ENCODE data around the gene CHST2. TPM values are rescaled to one million over a fixed set of nuclear protein-coding genes. Genes with fewer than 3 reads are reported as not detected.
A peak's percentile ranks its signal among the peaks of the same experiment; 100 is the strongest.

Gene CHST2
- polyA plus RNA-seq, 5 donors = 96.3 to 173 (median 115) TPM

- no peak for DNase-seq
Observed at GRCh38 chr3:143092191-143092590, 27.4 kb upstream of the CHST2 start.

- no peak for DNase-seq
Observed at GRCh38 chr3:143095813-143096212, 23.8 kb upstream of the CHST2 start.

GRCh38 chr3:143098032-143098764 is 21.4 kb upstream of the CHST2 start:
- DNase-seq = no peak

GRCh38 chr3:143099210-143099609 is 20.4 kb upstream of the CHST2 start:
- no peak for DNase-seq

- no peak for DNase-seq
Observed at GRCh38 chr3:143099690-143100089, 19.9 kb upstream of the CHST2 start.

DNA sequence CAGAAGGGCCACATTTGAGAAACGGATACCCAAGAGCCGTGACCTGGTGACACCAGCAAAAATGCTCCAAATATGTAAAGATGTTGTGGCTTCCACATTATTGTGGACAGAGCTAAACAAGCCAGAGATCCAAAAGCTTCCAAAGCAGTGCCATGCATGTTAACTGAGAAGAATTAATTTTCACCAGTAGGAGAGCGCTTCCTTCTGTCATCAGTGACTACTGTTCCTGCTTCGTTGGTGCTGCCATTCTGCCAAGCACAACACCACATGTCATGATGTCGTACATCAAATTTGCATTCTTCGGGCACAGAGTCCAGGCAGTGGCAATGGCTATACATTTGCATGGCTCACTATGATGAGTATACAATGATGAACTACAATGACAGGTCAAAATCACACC is 19.1 kb upstream of the CHST2 start:
- DNase-seq = no peak

DNA sequence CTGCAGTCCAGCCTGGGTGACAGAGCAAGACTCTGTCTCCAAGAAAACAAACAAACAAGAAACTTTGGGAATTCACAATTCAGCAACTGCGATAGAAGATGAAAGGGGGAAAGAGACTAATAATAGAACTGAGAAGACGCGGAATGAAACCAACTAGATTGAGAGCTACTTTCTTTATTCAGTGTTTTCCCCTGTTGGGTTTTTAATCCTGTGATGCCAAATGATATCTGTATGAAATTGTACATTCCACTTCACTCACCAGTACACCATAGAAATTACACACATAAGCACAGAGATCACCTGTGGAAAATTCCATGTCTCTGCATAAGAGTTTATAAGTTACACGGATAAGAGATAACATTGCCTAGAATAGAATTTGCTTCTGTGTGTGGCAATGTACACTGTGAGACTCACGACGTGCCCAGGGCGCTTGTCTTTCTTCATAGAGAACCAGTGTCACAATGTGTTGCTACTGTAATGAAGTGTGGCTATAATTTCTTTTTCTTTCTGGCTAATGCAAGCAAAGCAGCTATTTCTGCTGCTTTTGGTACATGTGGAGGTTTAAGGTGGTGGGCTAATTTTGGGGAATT is 17.7 kb upstream of the CHST2 start:
- no peak for DNase-seq

DNA sequence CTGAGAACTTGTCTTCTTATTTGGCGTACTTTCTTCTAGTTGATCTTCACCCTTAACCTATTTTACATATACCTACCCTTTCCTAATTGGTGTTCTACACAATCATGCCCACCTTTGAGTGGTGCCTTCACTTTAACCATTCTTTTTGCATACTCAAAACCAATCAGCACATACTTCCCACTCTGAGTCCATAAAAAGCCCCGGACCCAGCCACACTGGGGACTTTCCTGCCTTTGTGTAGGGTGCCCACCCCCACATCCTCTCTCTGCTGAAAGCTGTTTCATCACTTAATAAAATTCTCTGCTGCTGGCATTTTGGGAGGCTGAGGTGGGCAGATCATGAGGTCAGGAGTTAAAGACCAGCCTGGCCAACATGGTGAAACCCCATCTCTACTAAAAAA is 15.9 kb upstream of the CHST2 start:
- no peak for DNase-seq

DNA sequence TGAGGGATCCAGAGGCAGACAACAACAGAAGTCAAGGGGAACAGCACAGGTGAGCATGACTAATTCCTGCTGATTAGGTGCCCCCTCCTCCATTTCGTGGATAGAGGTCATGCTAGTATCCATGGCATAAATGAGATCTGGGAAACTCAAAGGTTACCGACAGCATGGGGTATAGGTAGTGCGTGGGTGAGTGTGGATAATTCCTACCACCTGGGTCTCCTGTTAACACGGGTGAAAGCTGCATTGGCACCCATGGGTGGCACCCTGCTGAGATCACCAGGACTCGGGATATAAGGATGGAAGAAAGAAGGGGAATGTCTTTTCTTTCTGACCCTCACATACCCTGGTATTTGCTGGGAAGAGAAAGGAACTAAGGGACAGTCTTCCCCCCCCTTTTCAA is 14.4 kb upstream of the CHST2 start:
- no peak for DNase-seq

- DNase-seq = no peak
Observed at GRCh38 chr3:143109861-143110260, 9.7 kb upstream of the CHST2 start.

DNA sequence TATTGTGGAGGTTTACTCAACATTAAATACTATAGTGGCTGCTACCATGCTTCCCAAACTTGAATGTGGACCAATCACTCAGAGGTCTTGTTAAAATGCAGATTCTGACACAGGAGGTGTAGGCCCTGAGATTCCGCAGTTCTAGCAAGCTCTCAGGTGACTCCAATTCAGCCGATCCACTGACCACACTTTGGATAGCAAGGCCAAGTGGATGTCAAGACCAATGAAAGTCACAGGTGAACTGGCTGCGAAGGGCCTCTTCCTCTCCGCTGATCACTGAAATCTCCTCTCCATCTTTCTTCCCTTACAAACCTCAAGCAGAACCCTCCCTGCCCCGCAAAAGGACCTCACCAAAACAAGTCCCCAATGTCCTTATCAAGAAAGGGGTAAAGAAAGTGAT is 9.2 kb upstream of the CHST2 start:
- DNase-seq = no peak

GRCh38 chr3:143118630-143119008 is 952 bp upstream of the CHST2 start:
- DNase-seq = peak in 1 of 2 donors; percentile 17

GRCh38 chr3:143119974-143120715 is 574 bp downstream of the CHST2 start:
- DNase-seq = no peak

- DNase-seq = no peak
Observed at GRCh38 chr3:143120716-143121240, 1.2 kb downstream of the CHST2 start.

- DNase-seq = peak; percentile 77 to 83
Observed at GRCh38 chr3:143121241-143122088, 1.9 kb downstream of the CHST2 start.

- DNase-seq = no peak
Observed at GRCh38 chr3:143122089-143122430, 2.5 kb downstream of the CHST2 start.

- no peak for DNase-seq
Observed at GRCh38 chr3:143122608-143123352, 3.2 kb downstream of the CHST2 start.

GRCh38 chr3:143123353-143123984 is 3.9 kb downstream of the CHST2 start:
- DNase-seq = no peak

- DNase-seq = peak; percentile 63 to 74
Observed at GRCh38 chr3:143124601-143125520, 5.3 kb downstream of the CHST2 start.

GRCh38 chr3:143127801-143128200 is 8.2 kb downstream of the CHST2 start:
- no peak for DNase-seq

All from right lung (tissue), 5 donors.